HG03571 (cell line): ENCODE results near the gene PKD1.
"Not testable (repeated sequence)": the region's sequence is repeated elsewhere in the genome, so short reads cannot be mapped to it uniquely, and the experiment has no call there.

Source experiments
- ATAC-seq: cut with Tn5 transposase; IDR thresholded peaks from one replicate; pipeline ENCODE4 v1.9.1; 2021; ENCODE audit not compliant: unreplicated experiment

Gene PKD1

GRCh38 chr16:2152695-2153506, 17.2 kb upstream of the PKD1 start:
- ATAC-seq = no peak

- ATAC-seq = no peak
Observed at GRCh38 chr16:2151188-2152091, 15.7 kb upstream of the PKD1 start.

GRCh38 chr16:2150418-2151187, 14.9 kb upstream of the PKD1 start:
- no peak for ATAC-seq

- ATAC-seq = no peak
Observed at GRCh38 chr16:2149630-2150417, 14.1 kb upstream of the PKD1 start.

GRCh38 chr16:2148714-2149629, 13.3 kb upstream of the PKD1 start:
- no peak for ATAC-seq

- no peak for ATAC-seq
Observed at GRCh38 chr16:2147981-2148671, 12.4 kb upstream of the PKD1 start, which contains the start of gene RAB26. Gene RAB26, plus strand, starts transcription at chr16:2148625. Its CDS starts 159 bp downstream, at chr16:2148784.

- ATAC-seq = no peak
Observed at GRCh38 chr16:2147378-2147777, 11.7 kb upstream of the PKD1 start.

- ATAC-seq = no peak
Observed at GRCh38 chr16:2145843-2146242, 10.1 kb upstream of the PKD1 start.

- no peak for ATAC-seq
Observed at GRCh38 chr16:2143878-2144485, 8.3 kb upstream of the PKD1 start.

GRCh38 chr16:2142942-2143877, 7.5 kb upstream of the PKD1 start:
- no peak for ATAC-seq

GRCh38 chr16:2135071-2135470, 627 bp downstream of the PKD1 start:
- not testable (repeated sequence) for ATAC-seq

GRCh38 chr16:2133797-2134196, 1.9 kb downstream of the PKD1 start:
- ATAC-seq = not testable (repeated sequence)

GRCh38 chr16:2129890-2130447, 5.7 kb downstream of the PKD1 start:
- not testable (repeated sequence) for ATAC-seq

- not testable (repeated sequence) for ATAC-seq
Observed at GRCh38 chr16:2129251-2129650, 6.4 kb downstream of the PKD1 start.

GRCh38 chr16:2127630-2128280, 7.9 kb downstream of the PKD1 start:
- not testable (repeated sequence) for ATAC-seq

- ATAC-seq = not testable (repeated sequence)
Observed at GRCh38 chr16:2126928-2127556, 8.7 kb downstream of the PKD1 start.
